Cardiac muscle cell (in vitro differentiated cells and primary cell): Measurements from ENCODE around the gene SHQ1. TPM values are rescaled to one million over a fixed set of nuclear protein-coding genes. Genes with fewer than 3 reads are reported as not detected.
A peak's percentile ranks its signal among the peaks of the same experiment; 100 is the strongest.

ENCODE experiments used
- DNase-seq, 2 donors: peaks; one replicate each; pipeline versions ENCODE4 v3.0.0 to v3.0.0-alpha.2; 2010 to 2017; ENCODE audit warnings: low read depth in 1 of 2, low spot score in 1 of 2
- H3K27ac ChIP-seq: fragments of 200-600 bp; sonication (generic); 2 replicates; pipeline ENCODE4 v1.5.1; 2016
- H3K27me3 ChIP-seq: fragments of 200-600 bp; sonication (generic); 2 replicates; pipeline ENCODE4 v1.6.0; 2016; ENCODE audit warnings: control low read depth
- H3K36me3 ChIP-seq: fragments of 200-600 bp; sonication (generic); 2 replicates; pipeline ENCODE4 v1.5.1; 2016; ENCODE audit warnings: control low read depth
- H3K4me1 ChIP-seq: fragments of 200-600 bp; sonication (generic); 2 replicates; pipeline ENCODE4 v1.8.1; 2017; ENCODE audit warnings: low read depth, mild to moderate bottlenecking, mixed run types
- H3K4me3 ChIP-seq: fragments of 200-600 bp; sonication (generic); 2 replicates; pipeline ENCODE4 v1.5.1; 2016; ENCODE audit warnings: mild to moderate bottlenecking
- H3K9me3 ChIP-seq: fragments of 200-600 bp; sonication (generic); 2 replicates; pipeline ENCODE4 v1.5.1; 2017; ENCODE audit warnings: low read depth, mild to moderate bottlenecking, control low read depth
- CTCF ChIP-seq: IDR thresholded peaks from 2 replicates; pipeline ENCODE4 v1.5.1; 2012; ENCODE audit warnings: low read depth, mild to moderate bottlenecking, low read length
- polyA plus RNA-seq: library from polyadenylated mRNA; unstranded; fragments of >200 nt; fragmentation: Nextera tagmentation; extraction: Ambion mirVana; gene quantifications from 2 replicates; pipeline ENCODE4 v1.2.1, GENCODE V29; 2016
- total RNA-seq: library from RNA; depleted of rRNA; stranded (reverse); fragments of >200 nt; gene quantifications from 2 replicates; pipeline ENCODE4 v1.2.3, GENCODE V29; 2016

Gene SHQ1
- total and polyA plus RNA-seq, 2 experiments from 2014 or later: 15.2 to 20.1 TPM

DNA sequence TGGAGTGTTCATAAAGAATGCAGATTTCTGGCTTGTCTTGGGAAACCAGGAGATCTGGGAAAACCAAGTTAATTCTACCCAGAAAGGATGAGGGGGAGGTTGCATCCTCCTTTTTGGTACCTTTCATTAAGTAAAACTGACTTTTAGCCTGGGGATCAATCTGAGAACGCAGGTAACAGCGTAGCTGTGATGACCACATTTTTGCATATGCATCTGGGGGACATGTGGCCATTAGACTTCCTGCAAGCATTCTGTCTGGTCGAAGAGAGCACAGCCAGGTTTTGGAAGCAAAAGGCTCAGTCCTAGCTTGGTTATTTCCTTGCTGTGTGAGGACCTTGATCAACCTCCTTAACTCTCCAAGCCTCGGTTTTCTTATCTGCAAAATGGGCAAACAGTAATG lies 145.2 kb downstream of the SHQ1 start:
- TF ChIP-seq CTCF: no peak
- Histone ChIP-seq H3K4me1 (peaks cover 20% of the 10 kb centered on the region), H3K27me3 (no peaks in the 10 kb centered on the region), H3K36me3 (no peaks in the 10 kb centered on the region), H3K4me3 (no peak overlapping the region), H3K27ac (peak overlapping the region; percentile 43), H3K9me3 (no peaks in the 10 kb centered on the region)
- no peak for DNase-seq

DNA sequence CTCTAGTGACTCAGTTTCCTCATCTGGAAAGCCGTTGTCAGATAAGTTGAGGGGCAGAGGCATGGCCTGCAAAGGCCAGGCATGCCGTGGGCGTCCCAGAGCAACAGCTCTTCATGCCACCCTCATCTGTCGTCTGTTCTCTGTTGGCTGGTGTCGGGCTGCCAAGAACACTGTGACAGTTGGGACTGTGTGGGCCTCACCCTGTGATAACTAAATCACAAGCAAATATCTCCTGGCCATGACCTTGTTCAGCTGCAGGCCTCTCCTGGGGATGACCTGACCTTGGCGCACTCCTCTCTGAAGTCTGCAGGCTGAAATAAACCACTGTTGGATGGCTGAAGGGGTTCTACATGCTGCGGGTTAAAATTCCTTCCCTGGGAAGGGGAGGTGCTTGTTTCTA lies 145.9 kb downstream of the SHQ1 start:
- Histone ChIP-seq H3K9me3 (no peaks in the 10 kb centered on the region), H3K4me3 (no peak overlapping the region), H3K4me1 (peaks cover 24% of the 10 kb centered on the region), H3K27ac (peak overlapping the region; percentile 43), H3K36me3 (no peaks in the 10 kb centered on the region), H3K27me3 (no peaks in the 10 kb centered on the region)
- no peak for TF ChIP-seq CTCF
- DNase-seq: peak in 1 of 2 donors; percentile 28

DNA sequence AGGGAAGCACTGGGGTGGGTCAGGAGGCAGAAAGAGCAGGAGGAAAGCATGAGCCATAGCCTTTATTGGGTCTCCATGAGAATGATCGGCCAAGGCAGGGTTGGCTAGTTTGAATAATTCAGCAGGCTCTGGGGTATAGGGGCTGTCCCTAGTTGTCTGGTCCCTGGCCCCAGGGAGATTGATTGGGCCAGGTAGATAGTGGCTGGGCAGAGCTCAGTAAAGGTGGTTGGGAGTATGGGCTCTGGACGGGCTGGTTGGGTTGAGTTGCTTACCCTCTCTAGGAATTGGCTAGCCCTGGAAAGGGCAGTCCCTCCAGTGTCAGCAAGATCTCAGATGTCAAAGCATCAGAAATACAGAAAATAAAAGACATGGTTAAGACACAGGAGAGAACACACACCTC lies 148.1 kb downstream of the SHQ1 start:
- Histone ChIP-seq H3K4me3 (no peak overlapping the region), H3K27ac (no peak overlapping the region), H3K9me3 (no peaks in the 10 kb centered on the region), H3K36me3 (no peaks in the 10 kb centered on the region), H3K27me3 (no peaks in the 10 kb centered on the region), H3K4me1 (peaks cover 33% of the 10 kb centered on the region)
- TF ChIP-seq CTCF: no peak
- no peak for DNase-seq

GRCh38 chr3:72699631-72700030 lies 148.6 kb downstream of the SHQ1 start:
- no peaks in the 10 kb centered on the region for H3K36me3 ChIP-seq
- no peaks in the 10 kb centered on the region for H3K9me3 ChIP-seq
- H3K27ac ChIP-seq: no peak overlapping the region
- H3K4me3 ChIP-seq: no peak overlapping the region
- TF ChIP-seq CTCF: no peak
- H3K27me3 ChIP-seq: no peaks in the 10 kb centered on the region
- peaks cover 33% of the 10 kb centered on the region for H3K4me1 ChIP-seq
- peak in 1 of 2 donors; percentile 31 for DNase-seq

Other genes starting within 250 kb of the SHQ1 start
- gene GXYLT2, start 39.6 kb upstream of the SHQ1 start, total RNA-seq: 36.4 and 43.1 TPM in 2 replicates
- 25.7 and 34.6 TPM in 2 replicates for gene GXYLT2, start 39.6 kb upstream of the SHQ1 start, polyA plus RNA-seq
- gene PPP4R2, start 148.4 kb upstream of the SHQ1 start, total RNA-seq: 42.2 and 49.1 TPM in 2 replicates
- 44.8 and 50.1 TPM in 2 replicates for gene PPP4R2, start 148.4 kb upstream of the SHQ1 start, polyA plus RNA-seq
- gene EBLN2, start 213.2 kb upstream of the SHQ1 start, total RNA-seq: 3.4 and 5.1 TPM in 2 replicates
- 4.8 and 6.4 TPM in 2 replicates for gene EBLN2, start 213.2 kb upstream of the SHQ1 start, polyA plus RNA-seq